Thyroid gland (tissue), 4 donors: ENCODE results near the gene RBM19. TPM values are rescaled to one million over a fixed set of nuclear protein-coding genes. Genes with fewer than 3 reads are reported as not detected.

Source experiments
- DNase-seq, 2 donors: peaks; one replicate each; pipeline ENCODE4 v3.0.0-alpha.2; 2019
- H3K27ac ChIP-seq, 3 donors: fragments of 200-600 bp; sonication (generic); 1 replicate in 2 of 3; 2 replicates in 1 of 3; pipeline ENCODE4 v1.5.1; 2016 to 2019; ENCODE audit warnings: mild to moderate bottlenecking in 1 of 3, moderate library complexity in 1 of 3
- H3K27me3 ChIP-seq: fragments of 200-600 bp; sonication (generic); one replicate; pipeline ENCODE4 v1.5.1; 2019
- H3K36me3 ChIP-seq, 2 donors: fragments of 200-600 bp; sonication (generic); one replicate each; pipeline ENCODE4 v1.5.1; 2016 to 2019
- H3K4me1 ChIP-seq, 2 donors: fragments of 200-600 bp; sonication (generic); one replicate each; pipeline ENCODE4 v1.5.1; 2017 to 2019
- H3K4me3 ChIP-seq, 3 donors: fragments of 200-600 bp; sonication (generic); replicated peaks in 1 of 3; 1 replicate in 2 of 3; 2 replicates in 1 of 3; pipeline ENCODE4 v1.5.1; 2016; ENCODE audit warnings: mild to moderate bottlenecking in 1 of 3
- H3K9me3 ChIP-seq: fragments of 200-600 bp; sonication (generic); one replicate; pipeline ENCODE4 v1.5.1; 2017
- POLR2A ChIP-seq, 2 donors: fragments of 450-650 bp; IDR thresholded peaks; one replicate each; pipeline ENCODE4 v1.6.1; 2017; ENCODE audit warnings: antibody characterized with exemption in 2 of 2, mild to moderate bottlenecking in 2 of 2, moderate library complexity in 1 of 2
- WGBS, 2 donors: methylation state at CpG; one replicate each; pipeline ENCODE4 v1.1.5; 2017; 5-methylcytosine and 5-hydroxymethylcytosine counted together
- intact Hi-C: fragments of 100-400 bp; cut with DNase I; formaldehyde crosslinking; loops from one replicate; pipeline ENCODE4 v1.15.1; 2023
- total RNA-seq, 4 donors: library from RNA; depleted of rRNA; stranded (reverse); fragments of >200 nt; gene quantifications; one replicate each; pipeline ENCODE4 v1.2.3, GENCODE V29; 2016
- TF ChIP-seq, protein P1 (sequence below), 6 experiments: fragments of 200-600 bp in 3 of 6; fragments of 450-650 bp in 3 of 6; sonication (generic) in 3 of 6; IDR thresholded peaks; one replicate each; pipeline ENCODE4 v1.5.1; 2016 to 2019; ENCODE audit warnings: antibody characterized with exemption in 6 of 6, mild to moderate bottlenecking in 2 of 6, inconsistent platforms in 1 of 6, moderate library complexity in 1 of 6

Gene RBM19
- total RNA-seq, 4 donors from 2014 or later, result 27.3 to 40.6 (median 36.1) TPM

GRCh38 chr12:113908584-113909100 lies 57.5 kb downstream of the RBM19 start:
- H3K9me3 ChIP-seq, result no peaks in the 10 kb centered on the region
- no peak overlapping the region for H3K4me3 ChIP-seq
- WGBS, 2 donors, result 95% methylated on average over 6 of the region's 6 CpGs
- H3K27me3 ChIP-seq, result no peaks in the 10 kb centered on the region
- no peaks in the 10 kb centered on the region for H3K4me1 ChIP-seq
- intact Hi-C loops, result no loop called here
- no peak overlapping the region for H3K27ac ChIP-seq
- no peak for DNase-seq
- H3K36me3 ChIP-seq, result peaks cover 0 to 5% of the 10 kb centered on the region in 2 donors
- no peak for TF ChIP-seq POLR2A (IDR thresholded peaks at IDR 0.05)
- TF ChIP-seq, protein P1, sequence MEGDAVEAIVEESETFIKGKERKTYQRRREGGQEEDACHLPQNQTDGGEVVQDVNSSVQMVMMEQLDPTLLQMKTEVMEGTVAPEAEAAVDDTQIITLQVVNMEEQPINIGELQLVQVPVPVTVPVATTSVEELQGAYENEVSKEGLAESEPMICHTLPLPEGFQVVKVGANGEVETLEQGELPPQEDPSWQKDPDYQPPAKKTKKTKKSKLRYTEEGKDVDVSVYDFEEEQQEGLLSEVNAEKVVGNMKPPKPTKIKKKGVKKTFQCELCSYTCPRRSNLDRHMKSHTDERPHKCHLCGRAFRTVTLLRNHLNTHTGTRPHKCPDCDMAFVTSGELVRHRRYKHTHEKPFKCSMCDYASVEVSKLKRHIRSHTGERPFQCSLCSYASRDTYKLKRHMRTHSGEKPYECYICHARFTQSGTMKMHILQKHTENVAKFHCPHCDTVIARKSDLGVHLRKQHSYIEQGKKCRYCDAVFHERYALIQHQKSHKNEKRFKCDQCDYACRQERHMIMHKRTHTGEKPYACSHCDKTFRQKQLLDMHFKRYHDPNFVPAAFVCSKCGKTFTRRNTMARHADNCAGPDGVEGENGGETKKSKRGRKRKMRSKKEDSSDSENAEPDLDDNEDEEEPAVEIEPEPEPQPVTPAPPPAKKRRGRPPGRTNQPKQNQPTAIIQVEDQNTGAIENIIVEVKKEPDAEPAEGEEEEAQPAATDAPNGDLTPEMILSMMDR (IDR thresholded peaks at IDR 0.05), result no peak

- intact Hi-C loops, result no loop called here
- TF ChIP-seq POLR2A (IDR thresholded peaks at IDR 0.05), result no peak
- TF ChIP-seq, protein P1 (IDR thresholded peaks at IDR 0.05), result no peak
- no peaks in the 10 kb centered on the region for H3K9me3 ChIP-seq
- peaks cover 0 to 5% of the 10 kb centered on the region in 2 donors for H3K36me3 ChIP-seq
- DNase-seq, result no peak
- no peaks in the 10 kb centered on the region for H3K4me1 ChIP-seq
- no peak overlapping the region for H3K27ac ChIP-seq
- 93 to 94% methylated on average over 11 of the region's 11 CpGs for WGBS, 2 donors
- no peak overlapping the region for H3K4me3 ChIP-seq
- no peaks in the 10 kb centered on the region for H3K27me3 ChIP-seq
Observed at GRCh38 chr12:113907446-113908180, 58.5 kb downstream of the RBM19 start.

DNA sequence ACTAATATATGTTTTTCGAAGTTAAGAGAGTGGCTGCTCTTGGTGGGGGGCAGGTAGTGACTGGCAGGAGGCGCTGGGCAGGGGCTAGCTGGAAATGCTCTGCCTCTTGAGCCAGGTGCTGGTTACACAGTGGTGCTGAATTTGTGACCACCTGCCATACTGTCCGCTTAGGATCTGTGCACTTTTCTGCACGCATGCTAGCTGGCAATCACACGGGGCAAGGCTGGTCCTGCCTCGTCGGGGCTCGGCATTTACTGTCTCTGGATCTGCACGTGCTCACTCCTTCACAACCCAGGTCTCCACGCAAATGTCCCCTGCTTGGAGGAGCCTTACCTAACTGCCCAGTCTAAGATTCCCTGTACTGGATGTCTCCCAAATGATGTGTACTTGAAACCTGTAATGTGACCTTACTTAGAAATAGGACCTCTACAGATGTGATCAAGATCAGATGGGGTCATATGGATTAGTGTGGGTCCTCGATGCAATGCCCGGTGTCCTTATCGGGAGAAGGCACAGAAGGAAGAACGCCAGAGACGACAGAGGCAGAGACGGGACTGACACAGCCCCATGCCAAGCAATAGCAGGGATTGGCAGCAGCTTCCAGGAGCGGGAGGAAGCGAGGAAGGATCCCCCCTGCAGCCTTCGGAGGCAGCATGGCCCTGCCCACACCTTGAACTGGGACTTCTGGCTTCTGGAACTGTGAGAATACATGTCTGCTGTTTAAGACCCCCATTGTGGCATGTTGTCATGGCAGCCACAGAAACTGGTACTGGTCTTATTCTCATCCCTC lies 59.5 kb downstream of the RBM19 start:
- WGBS, 2 donors, result 96% methylated on average over 19 of the region's 19 CpGs

GRCh38 chr12:113905829-113906228 lies 60.3 kb downstream of the RBM19 start:
- Histone ChIP-seq H3K36me3 (peaks cover 0 to 4% of the 10 kb centered on the region in 2 donors), H3K4me3 (no peak overlapping the region), H3K27ac (no peak overlapping the region), H3K27me3 (no peaks in the 10 kb centered on the region), H3K9me3 (no peaks in the 10 kb centered on the region), H3K4me1 (no peaks in the 10 kb centered on the region)
- DNase-seq, result no peak
- 92 to 94% methylated on average over 4 of the region's 4 CpGs for WGBS, 2 donors
- no peak for TF ChIP-seq POLR2A (IDR thresholded peaks at IDR 0.05)
- TF ChIP-seq, protein P1 (IDR thresholded peaks at IDR 0.05), result no peak
- intact Hi-C loops, result no loop called here

More for the DNA sequence above, 59.5 kb downstream of the RBM19 start:
- no peaks in the 10 kb centered on the region for H3K27me3 ChIP-seq
- no peak for TF ChIP-seq POLR2A (IDR thresholded peaks at IDR 0.05)
- TF ChIP-seq, protein P1 (IDR thresholded peaks at IDR 0.05), result no peak
- no peak for DNase-seq
- no peaks in the 10 kb centered on the region for H3K9me3 ChIP-seq
- no peak overlapping the region for H3K4me3 ChIP-seq
- peaks cover 0 to 5% of the 10 kb centered on the region in 2 donors for H3K36me3 ChIP-seq
- no peaks in the 10 kb centered on the region for H3K4me1 ChIP-seq
- H3K27ac ChIP-seq, result no peak overlapping the region
- intact Hi-C loops, result no loop called here
